Midbrain (tissue), 1 donor: ENCODE data around the gene MPP7.
"Not testable (repeated sequence)": the region's sequence is repeated elsewhere in the genome, so short reads cannot be mapped to it uniquely, and the experiment has no call there.

Experiments used
- DNase-seq: peaks from one replicate; lab custom pipeline; 2025; lab: John Stamatoyannopoulos, UW

Gene MPP7

DNA sequence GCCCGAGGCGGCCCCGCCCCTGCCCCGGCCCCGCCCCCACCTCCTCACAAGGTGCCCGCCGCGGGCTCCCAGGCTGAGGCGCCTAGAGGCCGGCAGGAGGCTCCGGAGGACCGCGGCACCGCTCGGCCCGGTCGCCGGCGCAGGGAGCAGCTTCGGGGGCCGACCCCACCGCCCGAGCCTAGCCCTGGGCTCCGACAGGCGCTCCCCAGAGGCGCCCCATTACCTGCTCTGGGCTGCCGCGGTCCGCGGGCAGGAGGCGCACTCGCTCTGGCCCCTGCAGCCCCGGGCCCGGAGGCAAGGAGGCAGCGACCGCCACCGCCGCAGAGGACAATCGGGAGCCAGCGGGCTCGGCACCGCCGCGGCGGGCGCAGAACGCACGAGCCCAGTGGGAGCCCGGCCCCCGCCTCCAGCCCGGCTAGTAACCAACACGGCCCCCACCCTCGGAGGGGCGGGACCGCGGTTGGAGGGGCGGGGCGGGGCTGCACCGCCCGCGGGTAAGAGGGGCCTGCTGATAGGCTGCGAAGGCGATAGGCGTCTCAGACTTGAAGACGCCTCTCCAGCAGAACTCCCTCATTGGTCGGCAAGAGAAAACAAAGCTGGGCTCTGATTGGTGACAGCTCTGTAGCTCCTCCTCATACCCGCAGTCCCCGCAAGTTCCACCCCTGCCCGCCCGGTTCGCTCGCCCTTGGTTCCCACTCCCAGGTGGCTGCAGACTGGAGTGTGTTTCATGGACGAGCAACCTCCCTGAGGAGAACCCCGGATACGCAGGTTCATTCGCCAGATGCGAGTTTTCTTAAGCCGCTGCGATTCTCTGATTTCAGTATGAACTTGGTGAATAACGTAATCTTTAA is at the start of gene MPP7:
TSS of gene MPP7 (minus strand) at position 427 of the 851 bp plus-strand sequence. CDS start 64,460 bp downstream, outside the sequence.
- DNase-seq = peak; percentile 99

DNA sequence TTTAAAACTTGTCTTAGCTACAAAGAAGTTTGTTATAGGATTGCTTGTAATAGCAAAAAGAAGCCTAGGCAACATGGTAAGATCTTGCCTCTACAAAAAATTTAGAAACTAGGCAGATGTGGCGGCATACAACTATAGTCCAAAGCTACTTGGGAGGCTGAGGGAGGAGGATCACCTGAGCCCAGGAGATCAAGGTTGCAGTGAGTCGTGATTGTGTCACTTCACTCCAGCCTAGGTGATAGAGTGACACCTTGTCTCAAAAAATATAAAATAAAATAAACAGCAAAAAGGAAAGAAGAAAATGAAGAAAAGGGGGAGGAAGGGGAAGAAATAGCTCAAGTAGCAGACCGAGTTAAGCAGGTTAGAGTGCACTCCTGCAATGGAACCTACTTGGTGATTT is 47.0 kb upstream of the MPP7 start:
- no peak for DNase-seq

DNA sequence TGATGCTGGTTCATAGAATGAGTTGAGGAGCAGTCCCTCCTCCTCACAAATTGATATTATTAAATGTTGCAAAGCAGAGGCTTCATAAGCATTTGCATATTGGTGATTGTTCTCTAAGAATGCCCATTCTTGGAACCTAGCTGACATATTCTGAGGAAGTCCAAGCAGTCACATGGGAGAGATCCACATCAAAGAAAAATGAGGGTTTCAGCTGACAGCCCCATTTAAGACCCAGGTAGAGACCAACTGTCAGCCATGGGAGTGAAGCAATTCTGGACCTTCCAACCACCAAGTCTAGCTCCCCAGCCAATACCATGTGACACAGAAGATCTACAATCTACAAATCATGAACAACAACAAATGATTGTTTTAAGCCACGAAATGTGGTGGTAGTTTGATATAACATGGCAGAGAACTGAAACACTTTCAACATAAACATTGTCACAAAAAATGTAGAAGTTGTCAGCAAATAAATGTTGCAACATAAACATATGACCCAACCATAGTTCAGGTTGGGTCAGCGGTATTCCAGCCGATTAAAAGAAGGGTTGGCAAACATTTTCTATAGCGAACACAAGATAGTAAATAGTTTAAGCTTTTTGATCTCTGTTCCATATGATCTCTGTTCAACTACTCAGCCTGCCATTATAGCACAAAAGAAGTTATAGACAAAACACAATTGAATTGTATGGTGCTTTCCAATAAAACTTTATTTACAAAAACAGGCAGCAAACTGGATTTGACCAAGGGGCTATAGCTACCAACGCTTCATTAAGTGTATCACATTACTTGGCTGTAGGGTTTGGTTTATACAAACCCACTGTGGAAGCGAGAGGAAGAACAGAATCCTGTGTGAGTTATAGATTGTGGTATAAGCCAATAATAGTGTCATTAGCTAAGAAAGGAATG is 41.4 kb upstream of the MPP7 start:
- DNase-seq = no peak

GRCh38 chr10:28343252-28343651 is 40.4 kb upstream of the MPP7 start:
- DNase-seq = no peak

DNA sequence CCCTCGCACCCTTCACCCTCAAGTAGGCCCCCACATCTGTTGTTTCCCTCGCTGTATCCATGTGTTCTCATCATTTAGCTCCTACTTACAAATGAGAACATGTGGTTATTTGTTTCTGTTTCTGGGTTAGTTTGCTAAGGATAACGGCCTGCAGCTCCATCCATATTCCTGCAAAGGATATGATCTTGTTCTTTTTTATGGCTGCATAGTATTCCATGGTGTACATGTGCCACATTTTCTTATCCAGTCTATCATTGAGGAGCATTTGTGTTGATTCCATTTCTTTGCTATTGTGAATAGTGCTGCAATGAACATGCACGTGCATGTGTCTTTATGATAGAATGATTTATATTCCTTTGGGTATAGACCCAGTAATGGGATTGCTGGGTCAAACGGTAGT is 38.8 kb upstream of the MPP7 start:
- not testable (repeated sequence) for DNase-seq

GRCh38 chr10:28332726-28333125 is 29.9 kb upstream of the MPP7 start:
- no peak for DNase-seq

- DNase-seq = no peak
Measured at GRCh38 chr10:28331841-28332240, 29.0 kb upstream of the MPP7 start.

DNA sequence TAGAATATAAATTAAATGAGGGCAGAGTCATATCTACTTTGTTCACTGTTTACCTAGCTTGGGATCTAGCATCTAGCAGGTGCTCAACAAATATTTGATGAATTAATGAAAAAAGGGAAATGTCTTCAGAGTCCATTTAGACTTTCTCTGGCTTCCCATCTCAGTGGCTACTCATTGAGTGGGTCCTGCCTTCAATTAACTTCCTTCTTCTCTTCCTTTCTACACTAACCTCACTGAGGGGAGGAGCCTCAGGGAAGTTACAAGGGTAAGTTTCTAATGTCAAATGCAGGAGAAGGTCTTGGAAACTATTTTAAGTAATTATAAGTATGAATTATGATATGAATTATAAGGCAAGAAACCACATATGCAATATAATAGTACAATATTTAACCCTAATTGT is 28.2 kb upstream of the MPP7 start:
- no peak for DNase-seq

DNA sequence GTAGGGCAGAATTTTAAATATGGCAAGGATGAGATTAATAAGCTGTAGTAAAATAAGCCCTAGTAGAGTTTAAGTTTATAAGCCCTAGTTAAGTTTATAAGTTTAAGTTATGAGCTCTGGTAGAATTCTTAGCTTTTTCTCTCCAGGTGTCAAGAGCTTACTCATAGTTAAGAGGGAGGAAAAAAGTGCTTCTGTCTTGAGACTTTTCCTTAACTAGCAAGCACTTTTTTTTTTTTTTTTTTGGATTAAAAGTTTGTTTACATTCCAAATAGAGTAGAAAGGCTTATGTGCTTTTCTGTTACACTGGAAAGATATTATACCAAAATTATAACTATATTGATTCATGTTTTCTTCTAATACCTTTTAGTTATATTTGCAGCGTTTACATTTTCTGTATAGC is 25.5 kb upstream of the MPP7 start:
- DNase-seq = no peak

DNA sequence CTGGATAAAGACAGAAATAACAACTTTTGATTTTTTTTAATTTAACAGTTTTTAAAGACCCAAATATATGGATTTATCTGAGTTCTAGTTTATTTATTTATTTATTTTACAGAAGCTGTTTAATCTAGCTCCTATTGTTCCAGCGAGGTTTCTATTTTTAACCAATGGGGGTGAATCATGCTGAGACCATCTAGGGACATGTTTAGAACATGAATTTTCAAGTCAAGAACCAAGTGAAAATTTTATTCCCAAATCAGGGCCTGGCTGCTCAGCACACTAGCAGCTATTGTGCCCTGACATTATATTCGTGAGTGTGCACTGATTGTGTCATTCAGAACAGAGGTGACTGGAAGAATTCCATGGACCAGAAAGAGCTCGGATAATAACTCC is 24.6 kb upstream of the MPP7 start:
- DNase-seq = no peak

GRCh38 chr10:28326516-28327490 is 23.9 kb upstream of the MPP7 start:
- peak; percentile 33 for DNase-seq

GRCh38 chr10:28320799-28321198 is 17.9 kb upstream of the MPP7 start:
- DNase-seq = no peak

DNA sequence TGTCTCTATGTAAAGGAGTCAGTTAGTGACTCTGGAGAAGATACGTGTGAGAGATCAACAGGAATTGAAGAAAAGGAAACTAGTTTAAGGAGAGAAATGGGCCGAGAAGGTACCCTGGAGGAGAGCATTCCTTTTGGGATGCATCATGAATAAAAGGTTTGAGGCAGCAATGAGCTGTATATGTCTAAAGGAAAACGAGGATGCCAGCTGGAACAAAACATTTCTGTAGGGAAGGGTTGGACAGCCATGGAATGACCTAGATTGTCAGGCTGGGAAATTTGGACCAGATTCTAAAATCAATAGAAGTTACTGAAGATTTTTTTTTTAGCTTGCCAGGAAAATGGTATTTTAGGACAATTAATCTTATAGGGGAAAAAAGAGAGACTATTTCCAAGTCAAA is 17.2 kb upstream of the MPP7 start:
- DNase-seq = no peak

- not testable (repeated sequence) for DNase-seq
Measured at GRCh38 chr10:28319061-28319460, 16.2 kb upstream of the MPP7 start.

- DNase-seq = no peak
Measured at GRCh38 chr10:28318626-28319025, 15.8 kb upstream of the MPP7 start.

DNA sequence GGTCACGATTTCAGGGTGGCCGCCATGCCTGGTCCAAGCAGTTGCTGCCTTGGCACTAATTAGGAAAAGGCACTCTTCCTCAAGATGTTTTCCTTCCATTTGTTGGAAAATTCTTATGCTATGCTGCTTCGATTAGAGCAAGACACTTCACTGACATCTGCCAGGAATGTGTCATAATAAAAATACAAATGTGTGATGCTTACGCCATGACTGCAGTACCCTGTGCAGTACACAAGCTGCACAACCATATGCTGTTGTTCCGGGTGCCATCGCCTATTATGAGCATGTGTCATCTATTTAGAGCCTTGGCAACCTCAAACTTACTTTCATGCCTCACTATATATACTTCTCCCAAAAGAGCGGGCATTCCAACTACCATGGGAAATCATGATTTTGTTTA is 14.9 kb upstream of the MPP7 start:
- no peak for DNase-seq

GRCh38 chr10:28316696-28317095 is 13.8 kb upstream of the MPP7 start:
- no peak for DNase-seq

DNA sequence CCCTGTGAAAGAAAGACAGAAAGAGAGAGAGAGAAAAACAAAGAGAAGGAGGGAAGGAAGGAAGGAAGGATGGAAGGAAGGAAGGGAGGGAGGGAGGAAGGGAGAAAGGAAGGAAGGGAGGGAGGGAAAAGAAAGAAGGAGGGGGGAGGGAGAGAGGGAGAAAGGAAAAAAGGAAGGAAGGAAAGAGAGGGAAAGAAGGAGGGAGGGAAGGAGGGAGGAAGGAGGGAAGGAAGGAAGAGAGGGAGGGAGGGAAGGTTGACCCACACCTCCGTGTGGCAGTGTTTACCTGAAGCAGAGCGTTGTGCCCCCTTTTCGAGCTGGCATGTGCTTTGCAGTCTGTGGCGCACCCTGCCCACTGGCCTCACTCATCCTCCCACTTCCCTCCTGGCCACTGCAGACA is 12.3 kb upstream of the MPP7 start:
- no peak for DNase-seq

GRCh38 chr10:28314211-28314610 is 11.3 kb upstream of the MPP7 start:
- no peak for DNase-seq

DNA sequence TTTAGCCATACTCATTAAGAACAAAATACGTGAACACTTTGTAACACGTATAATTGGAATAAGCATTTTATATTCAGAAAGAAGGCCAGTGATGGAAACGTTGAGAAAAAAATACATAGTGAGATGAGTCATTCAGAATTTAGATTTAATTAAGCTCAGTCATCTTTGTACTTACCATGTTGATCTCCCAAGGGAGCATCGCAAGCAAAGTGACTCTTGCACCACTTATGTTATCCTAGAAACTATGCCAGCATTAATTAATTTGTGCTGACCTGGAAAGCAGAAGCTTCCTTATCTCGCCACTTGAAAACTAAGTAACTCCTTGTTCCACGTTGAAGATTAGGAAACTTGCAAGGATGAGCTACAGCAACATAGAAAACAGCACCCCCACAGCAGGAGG is 9.7 kb upstream of the MPP7 start:
- DNase-seq = no peak

DNA sequence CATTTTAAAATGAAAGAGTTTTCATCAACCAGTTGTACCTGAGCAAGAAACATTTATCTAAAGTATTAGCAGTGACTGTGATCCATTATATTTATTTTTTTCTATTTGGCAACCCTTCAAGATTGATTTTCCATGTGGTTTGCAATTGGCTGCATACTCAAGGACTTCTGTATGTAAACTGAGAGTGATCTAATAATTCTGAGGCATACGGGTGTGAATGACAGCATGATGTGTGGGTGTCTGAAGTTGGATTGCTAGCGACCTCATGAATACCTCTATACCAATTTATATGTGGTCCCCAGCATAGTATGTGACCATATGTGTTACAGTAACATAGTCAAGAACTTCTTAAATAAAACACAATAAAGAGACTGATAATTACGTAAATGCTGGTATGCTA is 8.2 kb upstream of the MPP7 start:
- no peak for DNase-seq

DNA sequence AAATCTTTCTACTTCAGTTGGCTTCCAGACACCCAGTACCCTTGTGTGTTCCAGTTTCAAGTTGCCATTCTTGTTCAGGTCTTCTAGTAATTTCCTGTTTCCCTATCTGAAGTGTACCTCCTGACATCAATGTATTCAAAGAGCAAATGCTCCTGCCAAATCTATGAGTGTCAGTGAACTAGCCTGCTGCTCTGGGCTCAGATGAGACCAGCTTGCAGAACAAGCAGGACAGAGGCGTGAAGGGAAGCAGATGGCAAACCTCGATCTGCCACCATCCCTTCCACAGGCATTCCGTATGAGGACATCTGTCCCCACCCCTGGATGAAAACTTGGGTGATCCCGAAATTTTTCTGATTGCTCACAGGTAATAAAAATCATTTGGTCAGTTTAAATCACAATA is 4.4 kb upstream of the MPP7 start:
- no peak for DNase-seq
